BLaER1 (cell line): ENCODE results near the gene ARPC2.

Source experiments
- H3K27ac ChIP-seq: shearing (Covaris generic); formaldehyde crosslinking; 2 replicates; pipeline ENCODE4 v1.8.1; 2022
- H3K27me3 ChIP-seq: shearing (Covaris generic); formaldehyde crosslinking; 2 replicates; pipeline ENCODE4 v1.8.1; 2022
- H3K36me3 ChIP-seq: shearing (Covaris generic); formaldehyde crosslinking; 2 replicates; pipeline ENCODE4 v1.8.1; 2022
- H3K4me1 ChIP-seq: shearing (Covaris generic); formaldehyde crosslinking; 2 replicates; pipeline ENCODE4 v1.8.1; 2022
- H3K4me2 ChIP-seq: shearing (Covaris generic); formaldehyde crosslinking; 2 replicates; pipeline ENCODE4 v1.8.1; 2022
- H3K4me3 ChIP-seq: shearing (Covaris generic); formaldehyde crosslinking; 2 replicates; pipeline ENCODE4 v1.8.1; 2022
- H3K9ac ChIP-seq: shearing (Covaris generic); formaldehyde crosslinking; 2 replicates; pipeline ENCODE4 v1.8.1; 2022
- H3K9me3 ChIP-seq: shearing (Covaris generic); formaldehyde crosslinking; 2 replicates; pipeline ENCODE4 v1.8.1; 2022
- H4K20me1 ChIP-seq: shearing (Covaris generic); formaldehyde crosslinking; 2 replicates; pipeline ENCODE4 v1.8.1; 2022
- Cebpa-rat ChIP-seq: shearing (Covaris generic); IDR thresholded peaks from 2 replicates; pipeline ENCODE4 v1.8.1; 2022

ARPC2 gene

DNA sequence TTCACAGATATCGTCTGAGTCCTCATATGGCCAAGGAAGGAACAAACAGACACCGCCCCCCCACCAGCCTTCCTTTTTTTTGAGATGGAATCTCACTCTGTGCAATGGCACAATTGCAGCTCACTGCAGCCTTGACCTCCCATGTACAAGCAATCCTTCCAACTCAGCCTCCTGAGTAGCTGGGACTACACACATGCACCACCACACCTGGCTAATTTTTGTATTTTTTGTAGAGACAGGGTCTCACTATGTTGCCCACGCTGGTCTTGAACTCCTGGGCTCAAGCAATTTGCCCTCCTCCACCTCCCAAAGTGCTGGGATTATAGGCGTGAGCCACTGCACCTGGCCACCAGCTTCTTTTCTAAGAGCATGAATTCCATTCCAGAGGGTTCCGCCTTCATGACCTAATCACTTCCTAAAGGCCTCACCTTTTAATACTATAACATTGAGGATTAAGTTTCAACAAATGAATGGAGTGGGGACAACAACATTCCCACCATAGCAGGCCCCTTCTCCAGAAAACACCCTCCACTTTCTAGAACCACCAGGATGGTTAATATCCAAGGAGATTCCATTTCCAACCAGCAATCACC is 77.5 kb downstream of the ARPC2 start:
- Histone ChIP-seq H3K36me3 (no peaks in the 10 kb centered on the region), H3K9me3 (no peaks in the 10 kb centered on the region), H3K27me3 (no peaks in the 10 kb centered on the region), H3K4me3 (no peak overlapping the region), H3K27ac (no peak overlapping the region), H3K4me2 (no peak overlapping the region), H3K9ac (no peak overlapping the region), H4K20me1 (no peaks in the 10 kb centered on the region), H3K4me1 (peaks cover 38% of the 10 kb centered on the region)
- no peak for TF ChIP-seq Cebpa-rat

DNA sequence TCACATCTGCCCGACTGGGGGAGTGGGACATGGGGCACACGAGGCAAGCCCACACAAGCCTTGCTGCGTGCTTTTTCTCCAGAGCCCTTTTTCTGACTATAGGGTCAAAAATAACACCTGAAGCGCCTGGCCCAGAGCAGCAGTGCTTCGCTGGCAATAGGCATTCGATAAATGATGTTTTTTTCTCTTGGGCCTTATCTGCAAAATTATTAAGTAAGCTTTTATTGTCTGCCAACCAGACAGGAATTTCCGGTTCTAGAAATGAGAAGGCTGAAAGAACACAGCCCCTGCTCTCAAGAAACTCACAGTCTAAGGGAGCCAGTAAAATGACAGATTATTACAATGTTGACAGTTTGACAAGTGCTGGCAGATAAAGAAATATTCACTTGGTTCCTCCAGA is 78.0 kb downstream of the ARPC2 start:
- no peak overlapping the region for H3K9ac ChIP-seq
- no peaks in the 10 kb centered on the region for H3K36me3 ChIP-seq
- H3K27me3 ChIP-seq, result no peaks in the 10 kb centered on the region
- TF ChIP-seq Cebpa-rat, result no peak
- no peaks in the 10 kb centered on the region for H3K9me3 ChIP-seq
- H4K20me1 ChIP-seq, result no peaks in the 10 kb centered on the region
- no peak overlapping the region for H3K4me2 ChIP-seq
- peaks cover 33% of the 10 kb centered on the region for H3K4me1 ChIP-seq
- H3K27ac ChIP-seq, result no peak overlapping the region
- H3K4me3 ChIP-seq, result no peak overlapping the region

DNA sequence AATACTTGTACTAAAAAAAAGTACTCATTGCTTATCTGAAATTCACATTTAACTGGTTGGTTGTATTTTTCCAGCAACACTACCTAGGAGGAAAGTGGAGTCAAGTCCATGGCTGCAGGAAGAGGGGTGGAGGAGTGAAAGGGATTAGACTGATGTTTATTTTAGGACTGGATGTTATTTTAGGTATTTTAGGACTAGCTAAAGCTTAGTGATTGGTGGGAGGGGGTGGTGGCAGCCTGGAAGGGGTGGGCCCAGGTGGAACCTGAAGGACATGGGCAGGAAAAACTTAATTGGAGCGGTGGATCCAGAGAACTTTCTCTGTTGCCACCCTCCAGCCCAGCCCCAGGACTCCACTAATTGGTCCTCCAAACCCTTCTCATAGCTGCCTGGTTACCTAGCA is 79.2 kb downstream of the ARPC2 start:
- H3K4me2 ChIP-seq, result no peak overlapping the region
- no peaks in the 10 kb centered on the region for H4K20me1 ChIP-seq
- no peak overlapping the region for H3K27ac ChIP-seq
- no peak for TF ChIP-seq Cebpa-rat
- no peak overlapping the region for H3K4me3 ChIP-seq
- no peaks in the 10 kb centered on the region for H3K9me3 ChIP-seq
- no peak overlapping the region for H3K9ac ChIP-seq
- no peaks in the 10 kb centered on the region for H3K27me3 ChIP-seq
- H3K4me1 ChIP-seq, result peaks cover 21% of the 10 kb centered on the region
- no peaks in the 10 kb centered on the region for H3K36me3 ChIP-seq

DNA sequence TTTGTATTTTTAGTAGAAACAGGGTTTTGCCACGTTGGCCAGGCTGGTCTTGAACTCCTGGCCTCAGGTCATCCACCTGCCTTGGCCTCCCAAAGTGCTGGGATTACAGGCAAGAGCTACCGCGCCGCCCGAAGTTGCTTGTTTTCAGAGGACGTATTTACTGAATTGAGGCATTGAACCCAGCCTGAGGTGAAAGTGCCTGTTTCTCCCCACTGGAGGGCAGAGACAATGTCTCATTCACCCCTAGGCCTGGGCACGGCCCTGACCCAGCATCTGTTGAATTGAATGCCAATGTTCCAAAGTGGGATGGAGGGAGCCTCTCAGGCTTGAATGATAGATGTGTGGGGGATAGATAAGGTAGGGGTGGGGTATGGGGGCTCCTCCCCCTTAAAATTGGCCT is 79.9 kb downstream of the ARPC2 start:
- H3K4me3 ChIP-seq, result no peak overlapping the region
- H3K27ac ChIP-seq, result no peak overlapping the region
- H3K36me3 ChIP-seq, result no peaks in the 10 kb centered on the region
- no peak overlapping the region for H3K9ac ChIP-seq
- H4K20me1 ChIP-seq, result no peaks in the 10 kb centered on the region
- H3K9me3 ChIP-seq, result no peaks in the 10 kb centered on the region
- H3K4me1 ChIP-seq, result peaks cover 15% of the 10 kb centered on the region
- no peak for TF ChIP-seq Cebpa-rat
- no peak overlapping the region for H3K4me2 ChIP-seq
- H3K27me3 ChIP-seq, result no peaks in the 10 kb centered on the region

DNA sequence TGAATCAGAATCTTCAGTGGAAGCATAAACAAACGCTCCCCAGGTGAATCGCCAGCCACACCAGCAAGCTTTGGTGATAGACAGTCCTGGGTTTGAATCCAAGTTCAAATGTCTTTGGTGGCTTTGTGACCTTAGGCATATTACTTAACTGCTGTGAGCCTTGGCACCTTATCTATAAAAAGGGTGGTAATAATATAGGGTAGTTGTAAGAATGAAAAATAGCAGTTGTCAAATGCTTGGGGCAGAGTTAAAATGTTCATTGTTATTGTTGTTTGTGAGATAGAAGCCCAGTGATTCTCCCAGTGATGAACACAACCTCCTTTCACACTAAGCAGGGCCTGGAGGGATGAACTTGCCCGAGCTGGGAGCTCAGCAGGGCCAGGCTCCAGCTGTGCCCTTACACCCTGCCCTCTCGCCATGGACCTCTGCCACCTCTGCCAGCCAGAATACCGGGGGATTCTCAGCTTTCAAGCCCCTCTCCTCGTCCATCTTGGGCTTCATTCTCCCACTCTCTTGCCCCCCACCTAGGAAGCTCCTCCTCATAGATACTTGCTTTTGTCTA is 81.4 kb downstream of the ARPC2 start:
- no peaks in the 10 kb centered on the region for H4K20me1 ChIP-seq
- H3K9me3 ChIP-seq, result no peaks in the 10 kb centered on the region
- peaks cover under 1% of the 10 kb centered on the region; the same call in 1 of the 2 replicates for H3K4me1 ChIP-seq
- H3K27ac ChIP-seq, result no peak overlapping the region
- H3K4me3 ChIP-seq, result no peak overlapping the region
- no peak overlapping the region for H3K4me2 ChIP-seq
- H3K36me3 ChIP-seq, result no peaks in the 10 kb centered on the region
- no peaks in the 10 kb centered on the region for H3K27me3 ChIP-seq
- no peak overlapping the region for H3K9ac ChIP-seq
- no peak for TF ChIP-seq Cebpa-rat

DNA sequence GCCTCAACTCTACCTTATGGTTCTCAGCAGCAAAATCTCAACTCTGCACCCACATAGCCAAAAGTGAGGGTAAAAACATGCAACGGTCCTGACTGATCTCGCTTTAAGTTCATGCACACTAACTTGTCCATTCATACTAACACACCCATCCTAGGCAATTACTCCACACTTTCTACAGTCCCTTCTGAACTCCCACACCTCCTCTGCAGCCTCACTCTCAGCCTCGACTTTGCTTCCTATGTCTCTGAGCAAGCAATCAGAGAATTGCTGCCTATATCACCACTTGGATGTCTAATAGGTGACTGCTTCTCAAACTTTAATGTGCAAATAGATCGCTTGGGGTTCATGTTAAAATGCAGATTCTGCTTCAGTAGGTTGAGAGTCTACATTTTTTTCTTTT is 83.2 kb downstream of the ARPC2 start:
- Histone ChIP-seq H3K36me3 (no peaks in the 10 kb centered on the region), H3K9me3 (no peaks in the 10 kb centered on the region), H3K4me2 (no peak overlapping the region), H3K9ac (no peak overlapping the region), H3K4me3 (no peak overlapping the region), H3K27ac (no peak overlapping the region), H3K27me3 (no peaks in the 10 kb centered on the region), H3K4me1 (no peaks in the 10 kb centered on the region; the same call in 1 of the 2 replicates), H4K20me1 (no peaks in the 10 kb centered on the region)
- TF ChIP-seq Cebpa-rat, result no peak

DNA sequence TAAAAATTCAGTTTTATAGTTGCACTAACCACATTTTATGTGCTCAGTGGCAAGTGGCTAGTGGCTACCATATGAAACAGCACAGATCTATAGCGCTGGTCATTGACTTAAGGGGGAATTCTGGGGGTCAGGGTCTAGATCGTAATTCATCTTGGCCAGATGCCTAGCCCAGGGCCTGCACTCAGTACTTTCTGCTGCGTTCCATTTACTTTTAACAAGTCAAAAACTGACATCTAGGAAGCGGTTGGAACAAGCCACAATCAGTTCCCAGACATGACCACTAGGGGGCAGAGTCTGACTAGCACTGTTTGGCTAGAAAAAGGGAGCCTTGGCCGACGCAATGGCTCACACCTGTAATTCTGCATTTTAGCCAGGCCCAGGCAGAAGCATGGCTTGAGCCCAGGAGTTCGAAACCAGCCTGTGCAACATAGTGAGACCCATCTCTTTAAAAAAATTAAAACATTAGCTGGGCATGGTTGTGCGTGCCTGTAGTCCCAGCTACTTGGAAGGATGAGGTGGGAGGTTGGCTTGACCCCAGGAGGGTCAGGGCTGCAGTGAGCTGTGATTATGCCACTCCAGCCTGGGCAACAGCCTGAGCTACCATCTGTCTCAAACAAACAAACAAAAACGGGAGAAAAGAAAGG is 84.3 kb downstream of the ARPC2 start:
- Histone ChIP-seq H3K4me2 (no peak overlapping the region), H3K9ac (no peak overlapping the region)
- no peak for TF ChIP-seq Cebpa-rat

More for the DNA sequence above, 84.3 kb downstream of the ARPC2 start:
- Histone ChIP-seq H3K27ac (no peak overlapping the region), H3K27me3 (no peaks in the 10 kb centered on the region), H4K20me1 (no peaks in the 10 kb centered on the region), H3K36me3 (no peaks in the 10 kb centered on the region), H3K9me3 (no peaks in the 10 kb centered on the region), H3K4me1 (no peaks in the 10 kb centered on the region; the same call in 1 of the 2 replicates), H3K4me3 (no peak overlapping the region)
